K562 (cell line): ENCODE measurements around the gene CLDND2. TPM values are rescaled to one million over a fixed set of nuclear protein-coding genes. Genes with fewer than 3 reads are reported as not detected.

Experiments used
- ASH1L ChIP-seq: fragments of 450-650 bp; IDR thresholded peaks from 2 replicates; pipeline ENCODE4 v1.6.1; 2018; ENCODE audit warnings: borderline replicate concordance, mild to moderate bottlenecking, low read depth; ENCODE audit not compliant: partially characterized antibody
- BHLHE40 ChIP-seq: IDR thresholded peaks from 2 replicates; pipeline ENCODE4 v1.6.1; 2011; ENCODE audit warnings: low read length, improper control_type of control experiment
- HMG20B ChIP-seq: fragments of 250-450 bp; sonication (Bioruptor Pico); IDR thresholded peaks from 2 replicates; pipeline ENCODE4 v1.5.0; 2021; ENCODE audit warnings: mild to moderate bottlenecking
- MAX ChIP-seq: sonication (generic); formaldehyde crosslinking; IDR thresholded peaks from 2 replicates; pipeline ENCODE4 v1.9.0; 2022; ENCODE audit warnings: mild to moderate bottlenecking, missing genetic modification reagents
- MITF ChIP-seq: IDR thresholded peaks from 2 replicates; pipeline ENCODE4 v1.6.1; 2014; ENCODE audit warnings: antibody characterized with exemption
- MYNN ChIP-seq, 2 experiments: sonication (generic); formaldehyde crosslinking in 1 of 2; IDR thresholded peaks; 2 replicates each; pipeline versions ENCODE4 v1.5.0 to v1.6.1; 2016 to 2020; ENCODE audit warnings: antibody characterized with exemption in 1 of 2, missing genetic modification reagents in 1 of 2
- RBFOX2 ChIP-seq: fragments of 200-400 bp; formaldehyde crosslinking; IDR thresholded peaks from 2 replicates; pipeline ENCODE4 v1.6.1; 2017; ENCODE audit warnings: low read depth, mild to moderate bottlenecking, low read length, moderate library complexity
- SREBF2 ChIP-seq: sonication (generic); formaldehyde crosslinking; IDR thresholded peaks from 2 replicates; pipeline ENCODE4 v1.4.0; 2020; ENCODE audit warnings: mild to moderate bottlenecking, missing genetic modification reagents
- TCF3 ChIP-seq: sonication (generic); formaldehyde crosslinking; IDR thresholded peaks from 2 replicates; pipeline ENCODE4 v1.4.0; 2020; ENCODE audit warnings: mild to moderate bottlenecking, missing genetic modification reagents
- VEZF1 ChIP-seq: fragments of 200-800 bp; sonication (Bioruptor generic); IDR thresholded peaks from 2 replicates; pipeline ENCODE4 v1.6.1; 2017; ENCODE audit warnings: missing genetic modification characterization, missing compliant biosample characterization
- ZBTB7A ChIP-seq: IDR thresholded peaks from 2 replicates; pipeline ENCODE4 v1.6.1; 2011; ENCODE audit warnings: low read depth, mild to moderate bottlenecking, low read length, moderate library complexity, borderline replicate concordance; ENCODE audit not compliant: control insufficient read depth
- ZFX ChIP-seq: sonication (generic); formaldehyde crosslinking; IDR thresholded peaks from 2 replicates; pipeline ENCODE4 v1.8.0; 2022; ENCODE audit warnings: mild to moderate bottlenecking, missing genetic modification reagents, moderate library complexity
- ZNF3 ChIP-seq: fragments of 250-450 bp; sonication (Bioruptor Pico); IDR thresholded peaks from 2 replicates; pipeline ENCODE4 v1.5.0; 2021; ENCODE audit warnings: mild to moderate bottlenecking, moderate library complexity
- ZNF354B ChIP-seq: fragments of 250-450 bp; sonication (Bioruptor Pico); IDR thresholded peaks from 2 replicates; pipeline ENCODE4 v1.4.0; 2020
- ZNF764 ChIP-seq: fragments of 250-450 bp; sonication (Bioruptor Pico); IDR thresholded peaks from 2 replicates; pipeline ENCODE4 v1.4.0; 2020; ENCODE audit warnings: low read depth, mild to moderate bottlenecking, moderate library complexity
- ZSCAN29 ChIP-seq: fragments of 450-650 bp; IDR thresholded peaks from 2 replicates; pipeline ENCODE4 v1.6.1; 2017
- polyA plus RNA-seq, 8 experiments: library from polyadenylated mRNA; depleted of rRNA in 4 of 8; stranded (reverse) in 5 of 8; unstranded in 3 of 8; fragments of >200 nt; fragmentation: Nextera tagmentation in 2 of 8; fragmentation: Illumina TruSeq in 1 of 8; extraction: Ambion mirVana in 2 of 8; extraction: Trizol in 1 of 8; gene quantifications; 2 replicates each; pipeline versions ENCODE4 v1.2.1 to v1.2.3, GENCODE V29; 2011 to 2014; ENCODE audit warnings: inconsistent platforms in 1 of 8, missing spikeins in 1 of 8
- total RNA-seq, 7 experiments: library from RNA; depleted of rRNA in 6 of 7; stranded (reverse); fragments of >200 nt in 6 of 7; fragmentation: Illumina TruSeq in 2 of 7; extraction: Trizol in 2 of 7; gene quantifications; 2 replicates each; pipeline versions ENCODE4 v1.2.1 to v1.2.3, GENCODE V29; 2011 to 2021; ENCODE audit warnings: low replicate concordance in 1 of 7
- TF ChIP-seq, protein P1 (sequence below), 3 experiments: fragments of 200-800 bp in 1 of 3; fragments of 250-450 bp in 1 of 3; fragments of 450-650 bp in 1 of 3; sonication (Bioruptor Pico) in 1 of 3; sonication (Bioruptor generic) in 1 of 3; formaldehyde crosslinking in 1 of 3; IDR thresholded peaks; 2 replicates each; pipeline versions ENCODE4 v1.6.1 to v1.8.0; 2016 to 2022; ENCODE audit warnings: mild to moderate bottlenecking in 2 of 3, missing genetic modification characterization in 2 of 3, missing compliant biosample characterization in 1 of 3, moderate library complexity in 1 of 3

The CLDND2 gene
- total and polyA plus RNA-seq, 9 of the 15 experiments (the other 6 are each of a cell fraction or from before 2014, with no cell fraction given), result 0.45 to 4.0 (median 1.2) TPM; not detected in 3

- TF ChIP-seq MAX (CRISPR knock-in tag) (peak; percentile 32), SREBF2 (CRISPR knock-in tag) (0 out of 2 replicates have a peak, but pooled peaks have one; percentile 46), TCF3 (no peak), MITF (no peak), ASH1L (no peak), MYNN (IDR thresholded peaks at IDR 0.05) (no peak), MYNN (CRISPR knock-in tag; IDR thresholded peaks at IDR 0.05) (no peak), ZBTB7A (peak; percentile 64; the same call in 1 of the 2 replicates), ZNF354B (CRISPR knock-in tag) (no peak), ZSCAN29 (no peak), RBFOX2 (no peak; the same call in 1 of the 2 replicates), ZNF764 (CRISPR knock-in tag) (no peak), ZNF3 (CRISPR knock-in tag) (no peak), ZFX (CRISPR knock-in tag) (peak; percentile 46; the same call in 1 of the 2 replicates), HMG20B (CRISPR knock-in tag) (no peak), BHLHE40 (0 out of 2 replicates have a peak, but pooled peaks have one; percentile 1), VEZF1 (CRISPR knock-in tag) (peak; percentile 51; the same call in 1 of the 2 replicates)
- TF ChIP-seq, protein P1, sequence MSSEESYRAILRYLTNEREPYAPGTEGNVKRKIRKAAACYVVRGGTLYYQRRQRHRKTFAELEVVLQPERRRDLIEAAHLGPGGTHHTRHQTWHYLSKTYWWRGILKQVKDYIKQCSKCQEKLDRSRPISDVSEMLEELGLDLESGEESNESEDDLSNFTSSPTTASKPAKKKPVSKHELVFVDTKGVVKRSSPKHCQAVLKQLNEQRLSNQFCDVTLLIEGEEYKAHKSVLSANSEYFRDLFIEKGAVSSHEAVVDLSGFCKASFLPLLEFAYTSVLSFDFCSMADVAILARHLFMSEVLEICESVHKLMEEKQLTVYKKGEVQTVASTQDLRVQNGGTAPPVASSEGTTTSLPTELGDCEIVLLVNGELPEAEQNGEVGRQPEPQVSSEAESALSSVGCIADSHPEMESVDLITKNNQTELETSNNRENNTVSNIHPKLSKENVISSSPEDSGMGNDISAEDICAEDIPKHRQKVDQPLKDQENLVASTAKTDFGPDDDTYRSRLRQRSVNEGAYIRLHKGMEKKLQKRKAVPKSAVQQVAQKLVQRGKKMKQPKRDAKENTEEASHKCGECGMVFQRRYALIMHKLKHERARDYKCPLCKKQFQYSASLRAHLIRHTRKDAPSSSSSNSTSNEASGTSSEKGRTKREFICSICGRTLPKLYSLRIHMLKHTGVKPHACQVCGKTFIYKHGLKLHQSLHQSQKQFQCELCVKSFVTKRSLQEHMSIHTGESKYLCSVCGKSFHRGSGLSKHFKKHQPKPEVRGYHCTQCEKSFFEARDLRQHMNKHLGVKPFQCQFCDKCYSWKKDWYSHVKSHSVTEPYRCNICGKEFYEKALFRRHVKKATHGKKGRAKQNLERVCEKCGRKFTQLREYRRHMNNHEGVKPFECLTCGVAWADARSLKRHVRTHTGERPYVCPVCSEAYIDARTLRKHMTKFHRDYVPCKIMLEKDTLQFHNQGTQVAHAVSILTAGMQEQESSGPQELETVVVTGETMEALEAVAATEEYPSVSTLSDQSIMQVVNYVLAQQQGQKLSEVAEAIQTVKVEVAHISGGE (CRISPR knock-in tag; IDR thresholded peaks at IDR 0.05), result no peak
These were observed at the start of gene CLDND2 (continued) for GRCh38 chr19:51368366-51369282.
